GM18519 (cell line): Measurements from ENCODE around the gene RPTOR.

Experiments
- ATAC-seq: cut with Tn5 transposase; IDR thresholded peaks from one replicate; pipeline ENCODE4 v1.9.1; 2021; ENCODE audit warnings: mild to moderate bottlenecking, moderate library complexity; ENCODE audit not compliant: unreplicated experiment, low FRiP score

Gene RPTOR

DNA sequence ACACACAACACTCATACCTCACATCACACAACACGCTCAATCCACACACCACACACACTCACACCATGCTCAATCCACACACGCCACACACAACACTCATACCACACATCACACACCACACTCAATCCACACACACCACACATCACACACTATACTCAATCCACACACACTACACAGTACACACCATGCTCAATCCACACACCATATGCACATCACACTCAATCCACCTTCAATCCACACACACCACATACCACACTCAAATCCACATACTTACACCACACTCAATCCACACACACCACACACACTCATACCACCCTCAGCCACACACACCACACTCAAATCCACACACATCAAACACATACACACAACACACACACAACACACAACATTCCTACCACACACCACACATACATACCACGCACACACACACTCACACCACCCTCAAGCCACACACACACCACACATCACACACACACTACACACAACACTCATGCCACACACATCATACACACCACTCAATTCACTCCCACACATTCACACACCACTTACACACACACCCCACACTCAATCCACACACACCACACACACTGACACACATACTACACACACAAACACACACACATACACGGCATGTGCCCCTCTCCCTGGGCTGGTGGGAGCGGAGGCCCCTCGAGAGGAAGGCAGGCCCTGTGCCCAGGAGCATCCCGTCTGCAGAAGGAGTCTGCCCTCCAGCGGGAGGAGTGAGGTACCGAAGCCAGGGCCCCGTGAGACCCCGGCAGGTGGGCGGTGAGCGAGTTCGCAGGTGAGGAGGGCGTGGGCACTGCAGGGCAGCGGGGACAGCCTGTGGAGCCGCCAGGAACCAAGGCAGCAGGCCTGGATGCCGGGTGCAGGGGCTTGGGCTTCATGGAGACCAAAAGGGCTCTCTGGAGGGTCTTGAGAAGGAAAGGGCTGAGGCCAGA is 33.1 kb upstream of the RPTOR start:
- ATAC-seq: no peak

DNA sequence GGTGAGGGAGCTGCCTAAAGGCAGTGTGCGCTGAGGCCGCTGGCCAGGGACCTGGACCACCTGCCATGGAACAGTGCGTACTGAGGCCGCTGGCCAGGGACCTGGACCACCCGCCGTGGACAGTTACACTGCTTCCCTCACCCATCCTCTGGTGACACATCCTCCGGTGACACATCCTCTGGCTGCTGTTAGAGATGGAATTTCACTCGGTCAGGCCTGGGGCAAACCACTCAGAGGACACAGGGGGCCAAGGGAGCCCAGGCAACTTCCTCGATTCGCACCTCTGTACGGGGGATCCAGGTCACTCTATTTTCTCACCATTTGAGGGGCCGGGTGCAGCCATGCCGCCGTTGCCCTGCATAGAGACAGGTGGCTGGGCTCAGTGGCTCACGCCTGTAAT is 32.4 kb upstream of the RPTOR start:
- ATAC-seq: no peak

- no peak for ATAC-seq
Measured at GRCh38 chr17:80513201-80513600, 31.4 kb upstream of the RPTOR start.

- ATAC-seq: no peak
Measured at GRCh38 chr17:80513892-80514291, 30.7 kb upstream of the RPTOR start.

GRCh38 chr17:80516171-80516932 is 28.3 kb upstream of the RPTOR start:
- no peak for ATAC-seq

DNA sequence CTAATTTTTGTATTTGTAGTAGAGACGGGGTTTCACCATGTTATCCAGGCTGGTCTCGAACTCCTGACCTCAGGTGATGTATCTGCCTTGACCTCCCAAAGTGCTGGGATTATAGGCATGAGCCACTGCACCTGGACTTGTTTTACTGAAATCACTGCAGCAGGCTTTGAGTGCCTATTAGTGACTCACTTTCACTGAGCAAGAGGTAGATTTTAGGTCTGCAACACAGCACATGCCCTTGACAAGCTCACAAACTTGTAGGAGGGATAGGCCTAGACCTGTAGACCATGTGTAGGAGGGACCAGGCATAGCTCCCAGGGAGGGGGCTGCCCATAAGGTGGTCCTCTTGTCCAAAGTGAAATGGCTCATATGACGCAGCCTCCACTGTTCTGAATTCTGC is 27.0 kb upstream of the RPTOR start:
- ATAC-seq: no peak

GRCh38 chr17:80518392-80518791 is 26.2 kb upstream of the RPTOR start:
- no peak for ATAC-seq

DNA sequence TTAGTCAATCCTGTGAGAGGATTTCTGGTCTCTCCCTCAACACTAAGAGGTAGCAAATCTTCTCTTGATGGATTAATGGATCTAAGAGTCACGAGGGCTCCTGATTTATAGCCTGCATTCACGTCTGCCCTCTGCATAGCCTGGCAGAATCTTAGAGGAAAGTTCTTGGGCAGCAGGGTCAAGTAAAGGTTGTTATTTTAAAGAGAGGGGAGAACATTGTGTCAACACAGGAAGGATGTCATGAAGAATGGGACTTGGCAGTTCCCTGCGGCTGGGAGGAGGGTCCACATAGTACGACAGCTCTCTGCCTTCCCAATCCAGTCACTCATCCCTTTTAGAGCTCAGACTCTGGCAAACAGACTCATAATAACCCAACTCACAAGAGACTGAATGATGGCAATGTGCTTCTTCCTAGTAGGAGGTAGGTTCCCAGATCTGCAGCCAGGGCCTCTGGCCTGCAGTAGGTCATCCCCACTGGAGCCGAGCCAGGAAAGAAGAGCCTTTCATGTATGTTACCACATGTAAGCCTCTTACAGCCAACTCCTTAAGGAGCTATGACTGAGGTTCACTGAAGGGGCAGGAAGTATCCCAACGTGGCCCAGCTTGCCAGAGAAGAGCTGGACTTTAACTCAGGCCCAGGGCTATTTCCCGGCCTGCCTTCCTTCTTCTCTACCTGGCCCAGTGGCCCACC is 25.4 kb upstream of the RPTOR start:
- no peak for ATAC-seq

- no peak for ATAC-seq
Measured at GRCh38 chr17:80520810-80521455, 23.7 kb upstream of the RPTOR start.

DNA sequence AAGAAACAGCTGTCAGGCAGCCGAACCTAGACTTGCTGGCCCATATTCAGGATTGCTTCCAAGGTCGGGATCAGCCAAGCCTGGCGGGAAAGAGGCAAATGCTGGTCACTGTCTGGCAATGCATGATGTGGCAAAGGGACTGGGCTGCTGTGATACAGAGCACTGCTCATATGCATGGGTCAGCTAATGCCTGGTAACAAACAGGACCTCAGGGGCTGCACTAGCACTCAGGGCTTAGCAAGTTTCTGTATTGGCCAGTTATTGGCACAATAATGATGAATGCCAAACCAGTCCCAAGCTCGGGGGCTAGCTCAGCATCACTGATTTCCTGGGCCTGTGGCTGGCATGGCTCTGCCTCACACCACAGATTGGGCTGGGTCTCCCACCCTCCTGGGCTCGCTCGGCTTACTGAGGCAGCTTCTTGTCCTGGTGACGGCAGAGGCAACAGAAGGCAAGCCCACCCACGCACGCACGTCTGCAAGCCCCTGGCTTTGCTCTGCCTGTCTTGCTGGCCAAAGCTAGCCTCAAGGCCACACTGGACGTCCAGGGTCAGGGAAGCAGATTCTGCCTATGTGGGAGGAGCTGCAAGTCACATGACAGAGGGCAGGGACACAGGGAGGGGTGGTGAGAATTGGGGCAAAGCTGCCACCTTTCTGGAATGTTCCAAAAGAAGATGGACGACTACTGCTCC is 21.4 kb upstream of the RPTOR start:
- no peak for ATAC-seq

GRCh38 chr17:80523956-80524712 is 20.5 kb upstream of the RPTOR start:
- ATAC-seq: no peak

DNA sequence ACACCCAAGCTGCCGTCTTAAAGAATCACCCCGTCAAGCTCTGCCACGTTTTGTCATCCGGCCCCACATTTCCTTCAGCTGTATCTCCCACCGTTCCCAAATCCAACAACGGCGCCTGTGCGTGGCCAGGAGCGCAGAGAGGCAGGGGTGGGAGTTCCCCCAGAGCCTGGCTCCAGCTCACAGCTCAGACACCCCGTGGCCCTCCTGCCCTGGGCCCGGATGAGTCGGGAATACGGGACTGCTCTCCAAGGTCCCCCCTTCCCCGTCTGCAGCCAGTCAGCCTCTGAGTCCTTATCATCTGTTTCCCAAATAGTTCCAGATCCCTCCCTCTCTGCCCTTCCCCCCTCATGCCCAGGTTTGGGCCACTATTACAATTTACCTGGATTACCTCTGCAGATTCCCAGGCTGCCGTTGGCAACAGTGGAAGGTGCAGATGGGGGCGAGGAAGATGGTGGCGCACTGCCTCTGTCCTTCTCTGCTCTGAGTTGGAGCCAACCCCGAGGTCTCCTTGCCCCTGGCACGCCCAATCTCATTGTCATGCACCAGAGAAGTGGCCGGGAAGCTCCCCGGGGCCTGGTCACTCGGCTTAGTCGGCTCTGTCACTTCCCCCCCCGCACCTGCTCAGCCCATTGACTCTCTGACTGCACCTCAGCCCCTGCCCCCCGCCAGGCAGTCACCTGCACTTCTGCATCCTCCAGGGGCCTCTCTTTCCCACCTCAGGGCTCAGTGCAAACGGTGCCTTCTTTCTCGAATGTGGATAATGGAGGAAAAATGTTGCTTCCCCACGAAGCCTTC is 18.3 kb upstream of the RPTOR start:
- no peak for ATAC-seq

DNA sequence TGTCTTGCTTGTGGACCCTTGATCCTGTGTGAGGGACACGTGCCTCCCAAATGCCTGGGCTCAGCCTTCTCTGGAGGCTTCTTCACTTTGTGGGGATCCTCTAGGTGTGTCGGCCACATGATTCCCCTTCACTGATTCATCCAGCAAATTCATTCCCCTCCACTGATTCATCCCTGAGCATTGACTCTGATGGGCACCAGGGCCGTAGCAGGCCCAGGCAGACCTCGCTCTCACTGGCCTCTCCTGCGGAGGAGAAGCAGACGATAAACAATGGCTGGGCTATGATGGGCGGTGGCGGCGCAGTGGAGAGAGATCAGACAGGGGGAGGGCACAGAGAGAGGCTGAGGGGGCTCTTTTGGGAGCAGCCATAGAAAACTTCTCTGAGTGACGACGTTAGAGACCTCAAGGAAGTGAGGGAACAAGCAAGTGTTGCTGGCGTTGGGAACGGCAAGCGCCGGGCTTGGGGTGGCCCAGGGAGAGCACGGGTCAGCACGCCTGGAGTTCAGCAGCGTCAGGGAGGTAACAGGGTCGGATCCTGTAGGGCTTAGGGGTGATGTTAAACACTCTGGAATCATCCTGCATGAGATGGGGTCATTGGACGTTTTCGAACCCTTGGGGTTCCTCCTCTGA is 17.5 kb upstream of the RPTOR start:
- no peak for ATAC-seq

DNA sequence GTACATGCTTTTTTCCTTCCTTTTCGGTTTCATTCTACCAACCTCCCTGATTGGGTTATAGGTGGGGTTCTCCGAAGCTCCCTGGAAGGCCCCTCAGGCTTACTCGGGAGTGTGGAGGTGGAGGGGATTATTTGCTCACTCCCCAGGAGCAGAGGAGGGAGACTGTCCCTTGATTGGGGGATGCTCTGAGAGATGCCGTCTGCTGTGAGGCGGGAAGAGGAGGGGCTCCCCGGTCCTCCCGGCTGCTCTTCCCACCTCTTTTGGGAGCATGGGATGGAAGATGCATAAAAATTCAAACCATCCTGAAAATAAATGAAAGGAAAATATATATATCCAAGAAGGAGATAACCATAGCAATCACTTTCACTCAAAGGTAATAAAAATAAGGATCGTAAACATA is 16.1 kb upstream of the RPTOR start:
- ATAC-seq: no peak

GRCh38 chr17:80529104-80529903 is 15.3 kb upstream of the RPTOR start:
- no peak for ATAC-seq

- no peak for ATAC-seq
Measured at GRCh38 chr17:80529904-80530292, 14.7 kb upstream of the RPTOR start.

DNA sequence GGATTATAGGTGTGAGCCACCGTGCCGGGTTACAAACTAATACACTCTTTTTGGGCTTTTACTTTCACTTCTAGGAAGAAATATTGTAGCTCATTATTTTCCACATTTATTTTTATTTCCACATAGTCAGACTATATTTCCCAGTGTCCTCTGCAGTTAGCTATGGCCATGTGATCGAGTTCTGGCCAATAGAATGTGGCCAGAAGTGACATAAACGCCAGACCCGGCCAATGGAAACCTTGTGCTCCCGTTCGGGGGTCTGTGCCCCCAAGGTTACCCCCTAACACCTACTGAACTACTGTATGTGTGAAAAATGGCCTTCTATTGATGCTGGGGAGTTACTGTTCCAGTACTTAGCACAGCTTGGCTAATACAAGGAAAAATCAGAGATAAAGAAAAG is 13.2 kb upstream of the RPTOR start:
- ATAC-seq: no peak
